ENCODE results near the gene CD177. TPM values are rescaled to one million over a fixed set of nuclear protein-coding genes. Genes with fewer than 3 reads are reported as not detected.
"Not testable (repeated sequence)": the region's sequence is repeated elsewhere in the genome, so short reads cannot be mapped to it uniquely, and the experiment has no call there.

Gene CD177
- total RNA-seq, 1 donor from 2014 or later: not detected

GRCh38 chr19:43380771-43381386 is 27.4 kb downstream of the CD177 start:
- no peaks in the 10 kb centered on the region for H3K27me3 Mint-ChIP-seq (ENCODE audit: unreplicated experiment)
- H3K27ac Mint-ChIP-seq (ENCODE audit: unreplicated experiment): no peak overlapping the region
- H3K4me3 Mint-ChIP-seq (ENCODE audit: unreplicated experiment): no peak overlapping the region
- TF ChIP-seq CTCF (IDR thresholded peaks at IDR 0.05; ENCODE audit: partially characterized antibody, unreplicated experiment): no peak
- no peaks in the 10 kb centered on the region for H3K9me3 Mint-ChIP-seq (ENCODE audit: unreplicated experiment)
- H3K36me3 Mint-ChIP-seq (ENCODE audit: unreplicated experiment): no peaks in the 10 kb centered on the region
- DNase-seq: no peak
- H3K4me1 Mint-ChIP-seq (ENCODE audit: low read depth, unreplicated experiment): no peaks in the 10 kb centered on the region

GRCh38 chr19:43382586-43383216 is 29.2 kb downstream of the CD177 start:
- H3K27me3 Mint-ChIP-seq (ENCODE audit: unreplicated experiment); H3K4me3 Mint-ChIP-seq (ENCODE audit: unreplicated experiment); H3K27ac Mint-ChIP-seq (ENCODE audit: unreplicated experiment); H3K9me3 Mint-ChIP-seq (ENCODE audit: unreplicated experiment); DNase-seq; H3K36me3 Mint-ChIP-seq (ENCODE audit: unreplicated experiment); H3K4me1 Mint-ChIP-seq (ENCODE audit: low read depth, unreplicated experiment): not testable (repeated sequence)

- H3K36me3 Mint-ChIP-seq (ENCODE audit: unreplicated experiment); H3K27ac Mint-ChIP-seq (ENCODE audit: unreplicated experiment): not testable (repeated sequence)
These were observed 29.8 kb downstream of the CD177 start for GRCh38 chr19:43383254-43383653.

GRCh38 chr19:43383759-43384158 is 30.3 kb downstream of the CD177 start:
- H3K4me3 Mint-ChIP-seq (ENCODE audit: unreplicated experiment); H3K4me1 Mint-ChIP-seq (ENCODE audit: low read depth, unreplicated experiment); H3K27ac Mint-ChIP-seq (ENCODE audit: unreplicated experiment); H3K9me3 Mint-ChIP-seq (ENCODE audit: unreplicated experiment); H3K27me3 Mint-ChIP-seq (ENCODE audit: unreplicated experiment); DNase-seq; H3K36me3 Mint-ChIP-seq (ENCODE audit: unreplicated experiment): not testable (repeated sequence)

More at GRCh38 chr19:43383254-43383653, 29.8 kb downstream of the CD177 start:
- not testable (repeated sequence) for H3K9me3 Mint-ChIP-seq (ENCODE audit: unreplicated experiment); H3K4me1 Mint-ChIP-seq (ENCODE audit: low read depth, unreplicated experiment); H3K27me3 Mint-ChIP-seq (ENCODE audit: unreplicated experiment); DNase-seq; H3K4me3 Mint-ChIP-seq (ENCODE audit: unreplicated experiment)

- not testable (repeated sequence) for H3K4me1 Mint-ChIP-seq (ENCODE audit: low read depth, unreplicated experiment); H3K27ac Mint-ChIP-seq (ENCODE audit: unreplicated experiment); DNase-seq; H3K9me3 Mint-ChIP-seq (ENCODE audit: unreplicated experiment); H3K36me3 Mint-ChIP-seq (ENCODE audit: unreplicated experiment); H3K27me3 Mint-ChIP-seq (ENCODE audit: unreplicated experiment); H3K4me3 Mint-ChIP-seq (ENCODE audit: unreplicated experiment)
These were observed 37.5 kb downstream of the CD177 start for GRCh38 chr19:43390903-43391551.

GRCh38 chr19:43391552-43391935 is 38.1 kb downstream of the CD177 start:
- DNase-seq; H3K9me3 Mint-ChIP-seq (ENCODE audit: unreplicated experiment); H3K27me3 Mint-ChIP-seq (ENCODE audit: unreplicated experiment); H3K4me1 Mint-ChIP-seq (ENCODE audit: low read depth, unreplicated experiment); H3K27ac Mint-ChIP-seq (ENCODE audit: unreplicated experiment); H3K4me3 Mint-ChIP-seq (ENCODE audit: unreplicated experiment); H3K36me3 Mint-ChIP-seq (ENCODE audit: unreplicated experiment): not testable (repeated sequence)

- H3K4me3 Mint-ChIP-seq (ENCODE audit: unreplicated experiment); DNase-seq; H3K27ac Mint-ChIP-seq (ENCODE audit: unreplicated experiment); H3K36me3 Mint-ChIP-seq (ENCODE audit: unreplicated experiment); H3K9me3 Mint-ChIP-seq (ENCODE audit: unreplicated experiment); H3K27me3 Mint-ChIP-seq (ENCODE audit: unreplicated experiment); H3K4me1 Mint-ChIP-seq (ENCODE audit: low read depth, unreplicated experiment): not testable (repeated sequence)
These were observed 40.0 kb downstream of the CD177 start for GRCh38 chr19:43393501-43393900.

- TF ChIP-seq CTCF (IDR thresholded peaks at IDR 0.05; ENCODE audit: partially characterized antibody, unreplicated experiment): no peak
- Mint-ChIP-seq H3K36me3 (ENCODE audit: unreplicated experiment) (no peaks in the 10 kb centered on the region), H3K4me3 (ENCODE audit: unreplicated experiment) (no peak overlapping the region), H3K27ac (ENCODE audit: unreplicated experiment) (no peak overlapping the region), H3K4me1 (ENCODE audit: low read depth, unreplicated experiment) (no peaks in the 10 kb centered on the region), H3K9me3 (ENCODE audit: unreplicated experiment) (peaks cover 2% of the 10 kb centered on the region), H3K27me3 (ENCODE audit: unreplicated experiment) (peaks cover 2% of the 10 kb centered on the region)
- no peak for DNase-seq
These were observed 42.1 kb downstream of the CD177 start for GRCh38 chr19:43395561-43395960.

All from glutamatergic neuron (in vitro differentiated cells).